Stimulated activated CD4-positive, alpha-beta T cell treated with anti-CD3 and anti-CD28 coated beads, TNF-alpha, amount 100 ng/mL, for 48 hours (primary cell): ENCODE measurements around the gene SOX14.

Experiments used
- DNase-seq, 3 donors: peaks; one replicate each; pipeline ENCODE4 v3.0.0-alpha.2; 2020; ENCODE audit warnings: low read depth in 3 of 3

Gene SOX14

GRCh38 chr3:137768361-137769321 is 4.5 kb downstream of the SOX14 start:
- DNase-seq: no peak

GRCh38 chr3:137769322-137770065 is 5.4 kb downstream of the SOX14 start:
- DNase-seq: no peak

- DNase-seq: no peak
These were observed 6.1 kb downstream of the SOX14 start for GRCh38 chr3:137770066-137770834.

- no peak for DNase-seq
These were observed 6.8 kb downstream of the SOX14 start for GRCh38 chr3:137770835-137771399.

GRCh38 chr3:137771401-137772213 is 7.5 kb downstream of the SOX14 start:
- no peak for DNase-seq

GRCh38 chr3:137772214-137772955 is 8.3 kb downstream of the SOX14 start:
- no peak for DNase-seq

GRCh38 chr3:137778941-137779340 is 14.8 kb downstream of the SOX14 start:
- no peak for DNase-seq

GRCh38 chr3:137787529-137787928 is 23.4 kb downstream of the SOX14 start:
- DNase-seq: no peak

- no peak for DNase-seq
These were observed 25.1 kb downstream of the SOX14 start for GRCh38 chr3:137789236-137789635.

GRCh38 chr3:137792626-137793271 is 28.6 kb downstream of the SOX14 start:
- no peak for DNase-seq

- no peak for DNase-seq
These were observed 32.9 kb downstream of the SOX14 start for GRCh38 chr3:137796993-137797392.

GRCh38 chr3:137803215-137803614 is 39.1 kb downstream of the SOX14 start:
- no peak for DNase-seq

- DNase-seq: no peak
These were observed 43.9 kb downstream of the SOX14 start for GRCh38 chr3:137807998-137808397.

- no peak for DNase-seq
These were observed 45.4 kb downstream of the SOX14 start for GRCh38 chr3:137809509-137809908.

GRCh38 chr3:137812023-137812422 is 47.9 kb downstream of the SOX14 start:
- DNase-seq: no peak

GRCh38 chr3:137815251-137815650 is 51.1 kb downstream of the SOX14 start:
- no peak for DNase-seq
